Effector memory CD8-positive, alpha-beta T cell (primary cell): Measurements from ENCODE around the gene USP25.
A peak's percentile ranks its signal among the peaks of the same experiment; 100 is the strongest.

ENCODE experiments used
- ATAC-seq: fragments of 150-1000 bp; cut with Tn5 transposase; replicated peaks from 2 replicates; pipeline ENCODE4 v1.10.0; 2021; ENCODE audit warnings: mild to moderate bottlenecking, moderate library complexity
- DNase-seq, 3 experiments: peaks; one replicate each; pipeline ENCODE4 v3.0.0; 2021
- H3K27ac Mint-ChIP-seq, 2 donors: one replicate each; pipeline ENCODE4 v1.8.0; 2022; ENCODE audit warnings: mild to moderate bottlenecking in 2 of 2, mixed read lengths in 2 of 2, moderate library complexity in 2 of 2
- H3K27me3 Mint-ChIP-seq, 2 donors: one replicate each; pipeline ENCODE4 v1.8.0; 2022; ENCODE audit warnings: mixed read lengths in 2 of 2
- H3K36me3 Mint-ChIP-seq: one replicate; pipeline ENCODE4 v1.8.0; 2022; ENCODE audit warnings: mild to moderate bottlenecking, moderate library complexity, mixed read lengths; ENCODE audit not compliant: insufficient read depth
- H3K4me1 Mint-ChIP-seq, 2 donors: one replicate each; pipeline ENCODE4 v1.8.0; 2022; ENCODE audit warnings: low read depth in 2 of 2, mixed read lengths in 2 of 2
- H3K4me3 Mint-ChIP-seq, 2 donors: one replicate each; pipeline ENCODE4 v1.8.0; 2022; ENCODE audit warnings: mild to moderate bottlenecking in 2 of 2, mixed read lengths in 2 of 2, moderate library complexity in 2 of 2
- H3K9me3 Mint-ChIP-seq, 2 donors: one replicate each; pipeline ENCODE4 v1.8.0; 2022; ENCODE audit warnings: mixed read lengths in 2 of 2

USP25 gene

DNA sequence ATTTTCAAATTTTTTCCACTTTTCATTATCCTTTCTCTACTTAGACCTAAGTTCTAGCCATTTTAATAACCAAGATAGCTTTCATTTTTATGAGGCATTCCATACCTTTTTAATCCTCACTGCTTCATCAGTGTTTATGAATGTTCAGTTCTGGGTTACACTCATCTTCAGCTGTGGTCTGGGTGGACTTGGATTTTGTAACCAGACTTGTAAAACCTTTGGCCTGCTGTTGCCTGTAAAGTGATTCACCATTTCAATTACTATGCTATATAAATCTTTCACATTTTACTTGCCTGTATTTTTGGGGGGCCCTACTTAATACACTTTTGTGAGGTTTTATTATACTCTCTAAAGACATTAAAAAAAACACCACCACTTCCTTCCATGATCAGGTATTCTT lies 46.2 kb downstream of the USP25 start:
- H3K36me3 Mint-ChIP-seq = peaks cover 3% of the 10 kb centered on the region
- no peaks in the 10 kb centered on the region for H3K27me3 Mint-ChIP-seq
- no peak overlapping the region for H3K4me3 Mint-ChIP-seq
- peaks cover 20 to 46% of the 10 kb centered on the region in 2 donors for H3K4me1 Mint-ChIP-seq
- no peak for ATAC-seq
- DNase-seq = no peak
- H3K9me3 Mint-ChIP-seq = no peaks in the 10 kb centered on the region
- H3K27ac Mint-ChIP-seq = peak overlapping the region in 1 of 2 donors; percentile 76

DNA sequence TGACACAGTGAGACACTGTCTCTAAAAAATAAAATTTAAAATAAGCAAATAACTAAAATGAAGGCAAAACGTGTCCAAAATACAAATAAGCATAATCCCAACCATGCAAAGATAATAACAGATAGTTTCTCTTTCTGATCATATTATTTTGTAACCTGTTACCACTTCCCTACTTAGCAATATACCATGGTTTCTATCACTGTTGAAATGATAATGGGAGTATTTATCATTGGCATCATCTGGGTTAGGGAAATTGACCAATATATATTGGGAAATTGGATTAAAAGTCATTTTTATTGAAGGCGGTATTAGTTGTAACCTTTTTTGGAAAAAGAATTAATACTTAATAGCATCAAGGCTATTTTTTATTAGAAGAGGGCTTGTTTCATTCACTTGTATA lies 47.0 kb downstream of the USP25 start:
- H3K27ac Mint-ChIP-seq = peak overlapping the region in 1 of 2 donors; percentile 76

GRCh38 chr21:15781986-15782385 lies 52.2 kb downstream of the USP25 start:
- Mint-ChIP-seq H3K4me1 (peaks cover 31 to 44% of the 10 kb centered on the region in 2 donors), H3K9me3 (no peaks in the 10 kb centered on the region), H3K36me3 (peaks cover 17% of the 10 kb centered on the region), H3K27me3 (no peaks in the 10 kb centered on the region), H3K27ac (no peak overlapping the region), H3K4me3 (no peak overlapping the region)
- DNase-seq (no peak), ATAC-seq (no peak)

More for the DNA sequence above, 47.0 kb downstream of the USP25 start:
- no peaks in the 10 kb centered on the region for H3K27me3 Mint-ChIP-seq
- peak overlapping the region in 1 of 2 donors; percentile 17 for H3K4me3 Mint-ChIP-seq
- DNase-seq (no peak), ATAC-seq (no peak)
- H3K4me1 Mint-ChIP-seq = peaks cover 17 to 47% of the 10 kb centered on the region in 2 donors
- H3K36me3 Mint-ChIP-seq = peaks cover 3% of the 10 kb centered on the region
- no peaks in the 10 kb centered on the region for H3K9me3 Mint-ChIP-seq

GRCh38 chr21:15788847-15789523 lies 59.2 kb downstream of the USP25 start:
- ATAC-seq (no peak), DNase-seq (no peak)
- Mint-ChIP-seq H3K4me3 (no peak overlapping the region), H3K27ac (peak overlapping the region in 1 of 2 donors; percentile 29), H3K27me3 (no peaks in the 10 kb centered on the region), H3K4me1 (peaks cover 27 to 43% of the 10 kb centered on the region in 2 donors), H3K36me3 (peaks cover 16% of the 10 kb centered on the region), H3K9me3 (no peaks in the 10 kb centered on the region)

DNA sequence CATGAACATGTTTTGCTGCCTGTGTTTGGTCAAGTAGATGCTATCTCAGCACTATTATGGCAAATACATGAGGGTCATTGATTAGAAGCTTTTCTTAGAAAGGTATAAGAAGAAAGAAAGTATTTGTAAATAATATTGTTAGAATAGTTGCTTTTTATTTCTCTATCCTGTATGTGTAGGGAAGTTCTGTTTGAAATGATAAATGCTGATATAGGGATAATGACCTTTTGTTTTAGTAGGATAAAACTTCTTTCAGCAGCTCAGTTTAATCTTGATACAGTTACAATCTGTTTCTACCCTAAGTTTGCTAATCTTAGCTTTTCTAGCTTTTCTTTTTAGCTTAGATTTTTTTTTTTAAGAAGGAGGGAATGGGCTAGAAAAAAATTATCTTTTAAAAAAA lies 63.3 kb downstream of the USP25 start:
- Mint-ChIP-seq H3K4me1 (peaks cover 35 to 62% of the 10 kb centered on the region in 2 donors), H3K9me3 (no peaks in the 10 kb centered on the region), H3K27me3 (no peaks in the 10 kb centered on the region), H3K36me3 (peaks cover 10% of the 10 kb centered on the region), H3K4me3 (no peak overlapping the region), H3K27ac (no peak overlapping the region)
- no peak for ATAC-seq
- no peak for DNase-seq

- Mint-ChIP-seq H3K27ac (peak overlapping the region in 1 of 2 donors; percentile 16), H3K4me1 (peaks cover 33 to 63% of the 10 kb centered on the region in 2 donors), H3K36me3 (peaks cover 10% of the 10 kb centered on the region), H3K27me3 (no peaks in the 10 kb centered on the region), H3K9me3 (no peaks in the 10 kb centered on the region), H3K4me3 (no peak overlapping the region)
- no peak for DNase-seq
- ATAC-seq = no peak
Measured at GRCh38 chr21:15793550-15794235, 63.9 kb downstream of the USP25 start.

- DNase-seq (no peak), ATAC-seq (peak; percentile 16)
- Mint-ChIP-seq H3K4me1 (peaks cover 30 to 58% of the 10 kb centered on the region in 2 donors), H3K36me3 (peaks cover 13% of the 10 kb centered on the region), H3K9me3 (no peaks in the 10 kb centered on the region), H3K27me3 (no peaks in the 10 kb centered on the region), H3K27ac (peak overlapping the region in 1 of 2 donors; percentile 16), H3K4me3 (no peak overlapping the region)
Measured at GRCh38 chr21:15794277-15794912, 64.6 kb downstream of the USP25 start.

- Mint-ChIP-seq H3K4me1 (peaks cover 27 to 50% of the 10 kb centered on the region in 2 donors), H3K4me3 (no peak overlapping the region), H3K36me3 (peaks cover 13% of the 10 kb centered on the region), H3K9me3 (no peaks in the 10 kb centered on the region), H3K27ac (peak overlapping the region in 1 of 2 donors; percentile 16), H3K27me3 (no peaks in the 10 kb centered on the region)
- no peak for DNase-seq
- ATAC-seq = no peak
Measured at GRCh38 chr21:15795533-15795932, 65.8 kb downstream of the USP25 start.

DNA sequence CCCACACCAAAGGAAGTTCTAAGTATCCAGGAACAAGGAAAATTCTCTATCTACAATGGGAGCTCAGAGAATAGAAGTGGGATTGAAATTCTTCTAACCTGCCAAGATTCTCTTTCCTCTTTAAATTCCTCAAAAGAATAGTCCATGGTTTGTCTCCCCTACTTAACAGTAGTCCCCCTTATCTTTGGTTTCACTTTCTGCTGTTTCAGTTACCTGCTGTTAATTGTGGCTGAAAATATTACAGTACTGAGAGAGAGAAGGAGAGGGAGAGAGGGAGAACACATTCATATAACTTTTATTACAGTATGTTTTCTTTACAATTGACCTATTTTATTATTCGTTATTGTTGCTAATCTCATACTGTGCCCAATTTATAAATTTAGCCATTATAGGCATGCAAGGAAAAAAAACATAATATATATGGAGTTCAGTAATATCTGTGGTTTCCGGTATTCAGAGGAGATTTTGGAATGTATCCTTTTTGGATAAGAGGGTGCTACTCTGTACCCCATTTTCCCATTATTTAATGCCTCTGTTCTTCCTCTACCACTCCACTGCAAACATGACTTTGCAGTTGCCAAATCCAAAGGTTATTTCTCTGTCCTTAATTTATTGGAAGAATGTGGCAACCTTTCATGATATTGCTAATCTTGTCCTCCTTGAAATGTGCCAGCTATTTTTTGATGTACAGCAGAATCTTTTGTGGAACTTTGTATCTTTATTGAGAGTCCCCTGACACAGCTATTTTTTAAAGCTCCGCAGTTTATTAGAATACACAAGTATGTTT lies 68.0 kb downstream of the USP25 start:
- Mint-ChIP-seq H3K9me3 (no peaks in the 10 kb centered on the region), H3K4me1 (peaks cover 28 to 51% of the 10 kb centered on the region in 2 donors), H3K36me3 (peaks cover 7% of the 10 kb centered on the region), H3K27me3 (no peaks in the 10 kb centered on the region), H3K27ac (peak overlapping the region in 1 of 2 donors; percentile 52), H3K4me3 (peak overlapping the region; percentile 0 to 8)
- DNase-seq (no peak), ATAC-seq (peak; percentile 60)

DNA sequence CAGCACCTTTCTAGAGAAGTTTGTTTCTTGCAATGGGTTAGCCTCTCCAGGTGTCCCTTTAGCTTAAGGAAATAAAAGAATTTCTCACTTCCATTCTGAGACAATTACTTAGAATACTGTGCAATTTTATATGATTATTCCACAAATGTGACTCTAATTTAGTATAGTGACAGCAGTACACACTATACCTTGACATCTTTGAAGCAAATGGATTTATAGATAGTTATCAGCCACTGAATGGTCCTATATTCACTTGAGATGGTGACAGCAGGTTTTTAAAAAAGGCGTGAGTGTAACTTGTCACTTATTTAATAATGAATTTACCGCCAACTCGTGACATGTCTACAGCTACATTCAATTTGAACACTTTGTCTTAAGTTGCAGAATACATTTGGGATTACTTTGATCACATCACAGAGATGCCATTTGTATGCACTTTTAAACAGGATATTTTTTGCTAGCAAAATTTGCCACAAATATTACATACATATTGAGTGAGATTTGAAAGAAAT lies 71.6 kb downstream of the USP25 start:
- ATAC-seq (no peak), DNase-seq (no peak)
- no peaks in the 10 kb centered on the region for H3K9me3 Mint-ChIP-seq
- peak overlapping the region in 1 of 2 donors; percentile 36 for H3K27ac Mint-ChIP-seq
- H3K27me3 Mint-ChIP-seq = no peaks in the 10 kb centered on the region
- H3K4me3 Mint-ChIP-seq = no peak overlapping the region
- peaks cover 10% of the 10 kb centered on the region for H3K36me3 Mint-ChIP-seq
- peaks cover 16 to 37% of the 10 kb centered on the region in 2 donors for H3K4me1 Mint-ChIP-seq

DNA sequence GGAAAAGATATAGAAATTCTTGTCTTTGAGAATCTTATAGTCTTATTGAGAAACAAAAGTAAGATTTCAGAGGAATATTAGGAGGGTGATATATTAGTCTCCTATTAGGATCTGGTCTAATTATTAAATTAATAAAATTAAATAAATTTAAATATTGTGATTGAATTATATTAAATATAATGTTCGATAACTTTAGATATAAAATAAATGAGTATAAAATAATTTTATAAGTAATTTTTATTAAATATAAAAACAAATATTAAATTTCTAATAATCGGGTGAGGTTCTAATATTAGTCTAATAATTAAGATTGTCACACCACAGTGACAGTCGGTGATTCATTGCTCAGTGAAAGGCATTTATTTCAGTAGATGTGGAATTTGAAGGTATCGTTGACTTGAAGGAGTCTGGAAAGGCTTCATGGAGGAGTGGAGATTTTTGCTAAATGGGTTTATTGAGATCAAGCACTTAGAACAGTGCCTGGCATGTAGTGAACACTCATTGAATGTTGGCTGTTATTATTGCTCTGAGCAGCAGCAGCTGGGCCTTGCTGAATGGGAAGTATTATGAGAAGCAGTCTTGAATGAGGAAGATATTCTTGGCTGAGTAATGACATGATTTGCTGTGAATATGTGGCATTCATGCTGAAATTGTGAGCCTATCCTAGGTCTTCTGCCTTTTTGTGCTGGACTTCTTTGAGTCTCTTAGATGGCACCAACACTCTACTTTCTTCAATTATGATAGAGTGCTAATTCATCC lies 74.6 kb downstream of the USP25 start:
- Mint-ChIP-seq H3K27ac (no peak overlapping the region), H3K36me3 (peaks cover 19% of the 10 kb centered on the region), H3K9me3 (no peaks in the 10 kb centered on the region)

GRCh38 chr21:15809065-15809464 lies 79.3 kb downstream of the USP25 start:
- no peaks in the 10 kb centered on the region for H3K27me3 Mint-ChIP-seq
- peaks cover 3 to 21% of the 10 kb centered on the region in 2 donors for H3K4me1 Mint-ChIP-seq
- no peak overlapping the region for H3K27ac Mint-ChIP-seq
- no peak for DNase-seq
- H3K36me3 Mint-ChIP-seq = peaks cover 25% of the 10 kb centered on the region
- H3K4me3 Mint-ChIP-seq = no peak overlapping the region
- H3K9me3 Mint-ChIP-seq = no peaks in the 10 kb centered on the region
- no peak for ATAC-seq

More for the DNA sequence above, 74.6 kb downstream of the USP25 start:
- Mint-ChIP-seq H3K27me3 (no peaks in the 10 kb centered on the region), H3K4me1 (peaks cover 2 to 25% of the 10 kb centered on the region in 2 donors), H3K4me3 (no peak overlapping the region)
- ATAC-seq (no peak), DNase-seq (no peak)
